Common myeloid progenitor, CD34-positive (primary cell): Measurements from ENCODE around the gene ZNF555.
A peak's percentile ranks its signal among the peaks of the same experiment; 100 is the strongest.
"Not testable (repeated sequence)": the region's sequence is repeated elsewhere in the genome, so short reads cannot be mapped to it uniquely, and the experiment has no call there.

Experiments
- CTCF ChIA-PET: fragments of 350-600 bp; sonication (Branson Sonifier 250); formaldehyde crosslinking; loops from one replicate; lab custom pipeline; 2021; ENCODE audit warnings: antibody characterized with exemption; lab: Charles Lee
- POLR2A ChIA-PET: fragments of 350-600 bp; sonication (Branson Sonifier 250); formaldehyde crosslinking; loops from one replicate; lab custom pipeline; 2021; ENCODE audit warnings: antibody characterized with exemption; lab: Charles Lee
- DNase-seq, 3 donors: peaks; one replicate each; pipeline versions ENCODE4 v3.0.0 to v3.0.0-alpha.2; 2013
- H3K27ac ChIP-seq, 2 experiments: 1 replicate in 1 of 2; 2 replicates in 1 of 2; pipeline ENCODE4 v1.7.0; 2013; ENCODE audit warnings: inconsistent platforms in 2 of 2, low read length in 2 of 2, mild to moderate bottlenecking in 2 of 2, low read depth in 1 of 2, moderate library complexity in 1 of 2; ENCODE audit not compliant: severe bottlenecking in 2 of 2, insufficient read depth in 1 of 2, poor library complexity in 1 of 2
- H3K27me3 ChIP-seq, 5 experiments: replicated peaks in 2 of 5; 1 replicate in 3 of 5; 2 replicates in 2 of 5; pipeline versions ENCODE4 v1.6.1 to v1.7.0; 2013; ENCODE audit warnings: low read length in 4 of 5, mild to moderate bottlenecking in 2 of 5, moderate library complexity in 2 of 5, inconsistent platforms in 1 of 5; ENCODE audit not compliant: insufficient read depth in 5 of 5, control insufficient read depth in 4 of 5
- H3K36me3 ChIP-seq, 4 experiments: 1 replicate in 2 of 4; 2 replicates in 2 of 4; pipeline versions ENCODE4 v1.6.1 to v1.7.0; 2013; ENCODE audit warnings: low read length in 3 of 4, control low read depth in 1 of 4, mild to moderate bottlenecking in 1 of 4; ENCODE audit not compliant: control insufficient read depth in 4 of 4, insufficient read depth in 4 of 4
- H3K4me1 ChIP-seq, 4 experiments: 1 replicate in 3 of 4; 2 replicates in 1 of 4; pipeline versions ENCODE4 v1.6.1 to v1.7.1; 2013; ENCODE audit warnings: low read length in 3 of 4, mild to moderate bottlenecking in 3 of 4, control low read depth in 1 of 4, inconsistent platforms in 1 of 4, moderate library complexity in 1 of 4; ENCODE audit not compliant: control insufficient read depth in 4 of 4, insufficient read depth in 4 of 4; ENCODE audit errors: control extremely low read depth in 1 of 4
- H3K4me3 ChIP-seq, 7 experiments: 1 replicate in 4 of 7; 2 replicates in 3 of 7; pipeline versions ENCODE4 v1.5.1 to v1.7.0; 2013; ENCODE audit warnings: mild to moderate bottlenecking in 7 of 7, low read length in 6 of 7, moderate library complexity in 6 of 7, inconsistent platforms in 2 of 7, low read depth in 2 of 7, control low read depth in 1 of 7; ENCODE audit not compliant: insufficient read depth in 4 of 7, control insufficient read depth in 1 of 7; ENCODE audit errors: extremely low read depth in 1 of 7
- H3K9me3 ChIP-seq, 5 experiments: 1 replicate in 4 of 5; 2 replicates in 1 of 5; pipeline versions ENCODE4 v1.6.1 to v1.7.1; 2013; ENCODE audit warnings: low read length in 4 of 5, mild to moderate bottlenecking in 2 of 5, inconsistent platforms in 1 of 5, low read depth in 1 of 5, moderate library complexity in 1 of 5; ENCODE audit not compliant: control insufficient read depth in 4 of 5, insufficient read depth in 2 of 5; ENCODE audit errors: control extremely low read depth in 1 of 5
- WGBS: methylation state at CpG from one replicate; pipeline ENCODE4 v1.1.5; 2013; ENCODE audit not compliant: insufficient coverage; 5-methylcytosine and 5-hydroxymethylcytosine counted together

Gene ZNF555

DNA sequence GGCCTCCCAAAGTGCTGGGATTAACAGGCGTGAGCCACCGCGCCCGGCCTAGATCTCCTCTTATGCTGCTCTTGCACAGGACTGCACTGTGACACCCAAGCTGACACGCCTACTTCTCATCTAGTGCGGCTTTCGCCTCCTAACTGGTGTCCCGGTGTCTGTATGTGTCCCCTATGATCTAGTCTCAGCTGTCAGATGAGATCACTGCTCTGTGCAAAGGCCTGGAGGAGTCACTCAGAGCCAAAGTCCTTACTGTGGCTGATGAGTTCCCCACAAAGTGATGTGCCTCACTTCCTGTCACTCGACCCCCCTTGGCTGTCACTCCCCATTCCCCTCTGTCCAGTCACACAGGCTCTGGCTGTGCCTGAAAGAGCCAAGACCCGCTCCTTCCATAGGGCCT is 28.3 kb downstream of the ZNF555 start:
- DNase-seq: no peak
- Histone ChIP-seq H3K36me3 (no peaks in the 10 kb centered on the region), H3K4me1 (peaks cover 0 to 13% (median 4%) of the 10 kb centered on the region in 4 experiments), H3K27ac (no peak overlapping the region), H3K9me3 (peaks cover 0 to 7% (median 5%) of the 10 kb centered on the region in 5 experiments), H3K4me3 (no peak overlapping the region), H3K27me3 (no peaks in the 10 kb centered on the region)
- 86% methylated on average over 10 of the region's 10 CpGs for WGBS
- CTCF ChIA-PET: interaction anchor here (1.0 to 1.3 kb wide), 3 partner anchors 15 to 35 kb away, joined by 3 to 4 read pairs (median 3); no protein-coding TSS in a partner anchor
- POLR2A ChIA-PET: no interaction called here

GRCh38 chr19:2872175-2872574 is 30.9 kb downstream of the ZNF555 start:
- H3K27ac ChIP-seq, H3K36me3 ChIP-seq, H3K4me1 ChIP-seq, POLR2A ChIA-PET, H3K27me3 ChIP-seq, H3K4me3 ChIP-seq: not testable (repeated sequence)
- DNase-seq: peak in 1 of 3 donors; percentile 76
- CTCF ChIA-PET: interaction anchor here (0.7 to 1.1 kb wide), 4 partner anchors 11 to 140 kb away, joined by 3 to 4 read pairs (median 3); no protein-coding TSS in a partner anchor
- H3K9me3 ChIP-seq: peaks cover 1 to 19% (median 18%) of the 10 kb centered on the region in 5 experiments
- 40% methylated on average over 1 of the region's 11 CpGs for WGBS

DNA sequence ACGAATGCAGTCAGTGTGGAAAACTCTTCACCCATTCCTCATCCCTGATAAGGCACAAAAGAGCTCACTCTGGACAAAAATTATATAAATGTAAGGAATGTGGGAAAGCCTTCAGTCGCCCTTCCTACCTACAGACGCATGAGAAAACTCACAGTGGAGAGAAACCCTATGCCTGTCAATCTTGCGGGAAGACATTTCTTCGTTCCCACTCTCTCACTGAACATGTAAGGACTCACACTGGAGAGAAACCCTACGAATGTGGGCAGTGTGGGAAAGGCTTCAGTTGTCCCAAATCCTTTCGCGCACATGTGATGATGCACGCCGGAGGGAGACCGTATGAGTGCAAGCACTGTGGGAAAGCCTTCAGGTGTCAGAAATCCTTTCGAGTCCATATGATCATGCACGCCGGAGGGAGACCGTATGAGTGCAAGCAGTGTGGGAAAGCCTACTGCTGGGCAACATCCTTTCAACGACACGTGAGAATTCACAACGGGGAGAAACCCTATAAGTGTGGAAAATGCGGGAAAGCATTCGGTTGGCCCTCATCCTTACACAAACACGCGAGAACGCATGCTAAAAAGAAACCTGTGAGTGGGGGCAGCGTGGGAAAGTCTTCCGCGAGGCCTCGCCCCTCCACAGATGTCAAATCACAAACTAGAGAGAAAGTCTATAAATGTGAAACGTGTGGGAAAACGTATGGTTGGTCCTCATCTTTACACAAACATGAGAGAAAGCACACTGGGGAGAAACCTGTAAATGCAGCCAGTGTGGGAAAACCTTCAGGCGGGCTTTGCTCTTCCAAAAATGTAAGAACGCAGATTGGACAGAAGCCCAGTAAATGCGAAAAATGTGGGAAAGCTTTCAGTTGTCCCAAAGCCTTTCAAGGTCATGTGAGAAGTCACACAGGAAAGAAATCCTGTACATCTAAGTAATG is 36.4 kb downstream of the ZNF555 start:
- 88% methylated on average over 30 of the region's 32 CpGs for WGBS
- H3K27ac ChIP-seq: no peak overlapping the region
- ChIA-PET CTCF (no interaction called here), POLR2A (no interaction called here)
- no peaks in the 10 kb centered on the region for H3K27me3 ChIP-seq
- no peak overlapping the region for H3K4me3 ChIP-seq
- no peaks in the 10 kb centered on the region for H3K36me3 ChIP-seq
- H3K4me1 ChIP-seq: no peaks in the 10 kb centered on the region
- peaks cover 4 to 31% (median 23%) of the 10 kb centered on the region in 5 experiments for H3K9me3 ChIP-seq
- no peak for DNase-seq

- 95% methylated on average over 14 of the region's 14 CpGs for WGBS
- CTCF ChIA-PET: interaction anchor here (1.7 to 1.8 kb wide), 2 partner anchors 14 to 225 kb away, joined by 3 read pairs; no protein-coding TSS in a partner anchor
Measured at GRCh38 chr19:2883686-2884439, 42.6 kb downstream of the ZNF555 start.

GRCh38 chr19:2885736-2886135 is 44.5 kb downstream of the ZNF555 start:
- H3K27ac ChIP-seq: no peak overlapping the region
- H3K4me3 ChIP-seq: no peak overlapping the region
- POLR2A ChIA-PET: no interaction called here
- H3K4me1 ChIP-seq: peaks cover 0 to 24% (median 4%) of the 10 kb centered on the region in 4 experiments
- H3K9me3 ChIP-seq: peaks cover 0 to 10% (median 0%) of the 10 kb centered on the region in 5 experiments
- no peak for DNase-seq
- CTCF ChIA-PET: no interaction called here
- H3K36me3 ChIP-seq: no peaks in the 10 kb centered on the region
- no peaks in the 10 kb centered on the region for H3K27me3 ChIP-seq
- 95% methylated on average over 17 of the region's 17 CpGs for WGBS

More at GRCh38 chr19:2883686-2884439, 42.6 kb downstream of the ZNF555 start:
- peaks cover 0 to 19% (median 4%) of the 10 kb centered on the region in 4 experiments for H3K4me1 ChIP-seq
- H3K27ac ChIP-seq: no peak overlapping the region
- POLR2A ChIA-PET: interaction anchor here (0.7 kb wide), 1 partner anchor 211 kb away, joined by 3 read pairs; no protein-coding TSS in a partner anchor
- H3K4me3 ChIP-seq: no peak overlapping the region
- no peaks in the 10 kb centered on the region for H3K36me3 ChIP-seq
- H3K9me3 ChIP-seq: peaks cover 0 to 10% (median 0%) of the 10 kb centered on the region in 5 experiments
- peak in 2 of 3 donors; percentile 34 to 52 for DNase-seq
- H3K27me3 ChIP-seq: no peaks in the 10 kb centered on the region

DNA sequence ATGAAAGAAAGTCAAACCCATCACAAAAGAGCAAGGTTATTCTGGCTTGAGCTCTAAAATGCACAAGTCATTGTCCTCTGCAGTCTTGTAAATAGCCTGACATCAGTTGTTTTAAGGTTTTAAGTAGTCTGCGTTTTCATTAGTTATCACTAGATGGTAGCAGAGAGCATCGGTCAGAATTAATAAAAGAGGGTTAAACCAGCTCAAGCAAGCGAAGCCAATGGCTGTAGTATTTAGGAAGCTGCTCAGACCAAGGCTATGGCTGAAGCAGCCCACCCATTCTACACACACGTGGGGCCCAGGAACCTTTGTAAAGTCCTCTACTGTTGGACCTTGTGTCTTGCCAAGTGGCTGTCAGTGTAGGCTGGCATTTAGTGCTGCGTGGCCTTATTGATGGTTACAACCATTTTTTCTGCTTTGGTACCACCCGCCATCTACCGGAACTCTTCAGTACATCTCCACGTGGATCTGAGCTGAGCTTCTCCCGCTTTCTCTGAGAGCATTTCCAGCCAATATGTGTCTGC is 46.2 kb downstream of the ZNF555 start:
- 39% methylated on average over 7 of the region's 9 CpGs for WGBS
- POLR2A ChIA-PET: interaction anchor here (2.8 kb wide), 1 partner anchor 63 kb away, joined by 13 read pairs; no protein-coding TSS in a partner anchor

More for the DNA sequence above, 46.2 kb downstream of the ZNF555 start:
- Histone ChIP-seq H3K4me3 (peak overlapping the region in 1 of 7 experiments; percentile 7), H3K27ac (no peak overlapping the region), H3K36me3 (no peaks in the 10 kb centered on the region), H3K9me3 (peaks cover 0 to 10% (median 0%) of the 10 kb centered on the region in 5 experiments), H3K4me1 (peaks cover 0 to 29% (median 4%) of the 10 kb centered on the region in 4 experiments), H3K27me3 (no peaks in the 10 kb centered on the region)
- DNase-seq: peak; percentile 72 to 84 (median 82)
- CTCF ChIA-PET: interaction anchor here (0.9 to 1.9 kb wide), 11 partner anchors 12 to 239 kb away, joined by 3 to 14 read pairs (median 4); partner anchors contain the start of genes ZNF555 and ZNF77
